H1 (cell line): Measurements from ENCODE around the gene SNAPIN. TPM values are rescaled to one million over a fixed set of nuclear protein-coding genes. Genes with fewer than 3 reads are reported as not detected.

ENCODE experiments used
- CTCF ChIA-PET: fragments of 300-600 bp; sonication (Branson Sonifier 250); formaldehyde crosslinking; loops from one replicate; lab custom pipeline; 2021; ENCODE audit not compliant: partially characterized antibody; lab: Charles Lee
- POLR2A ChIA-PET: fragments of 300-600 bp; sonication (Branson Sonifier 250); formaldehyde crosslinking; loops from one replicate; lab custom pipeline; 2021; ENCODE audit warnings: inconsistent platforms; ENCODE audit not compliant: partially characterized antibody; lab: Charles Lee
- DNase-seq, 2 experiments: peaks; one replicate each; pipeline versions ENCODE4 v3.0.0 to v3.0.0-alpha.2; 2010 to 2022; ENCODE audit warnings: low spot score in 2 of 2, low read depth in 1 of 2, mixed read lengths in 1 of 2
- FAIRE-seq: peaks from 2 replicates; lab custom pipeline; 2011; peaks lifted over from hg19 to GRCh38; lab: Jason Lieb, UNC
- H2AFZ ChIP-seq: 2 replicates; pipeline ENCODE4 v1.8.1; 2012; ENCODE audit warnings: low read length, inconsistent platforms
- H2AK5ac ChIP-seq: 2 replicates; pipeline ENCODE4 v1.6.1; 2013; ENCODE audit warnings: low read depth, low read length
- H2BK120ac ChIP-seq: replicated peaks from 2 replicates; pipeline ENCODE3; 2013; ENCODE audit warnings: low read depth, low read length, inconsistent platforms
- H2BK12ac ChIP-seq: 2 replicates; pipeline ENCODE4 v1.6.1; 2013; ENCODE audit warnings: low read depth, low read length
- H2BK15ac ChIP-seq: 2 replicates; pipeline ENCODE4 v1.6.1; 2013; ENCODE audit warnings: low read length
- H2BK20ac ChIP-seq: 2 replicates; pipeline ENCODE4 v1.6.1; 2013; ENCODE audit warnings: low read length
- H2BK5ac ChIP-seq: 2 replicates; pipeline ENCODE4 v1.6.1; 2013; ENCODE audit warnings: low read depth, low read length
- H3K14ac ChIP-seq: 2 replicates; pipeline ENCODE4 v1.6.1; 2013; ENCODE audit warnings: inconsistent platforms; ENCODE audit not compliant: insufficient read length
- H3K18ac ChIP-seq: 2 replicates; pipeline ENCODE4 v1.6.1; 2013; ENCODE audit warnings: low read length; ENCODE audit errors: extremely low read depth
- H3K23ac ChIP-seq: 2 replicates; pipeline ENCODE4 v1.6.1; 2013; ENCODE audit warnings: inconsistent platforms; ENCODE audit not compliant: insufficient read length
- H3K23me2 ChIP-seq: 2 replicates; pipeline ENCODE4 v1.6.1; 2013; ENCODE audit warnings: low read depth, low read length
- H3K27ac ChIP-seq: 2 replicates; pipeline ENCODE4 v1.6.1; 2011; ENCODE audit warnings: low read depth, low read length, inconsistent platforms
- H3K27me3 ChIP-seq, 4 experiments: replicated peaks in 1 of 4; 1 replicate in 1 of 4; 2 replicates in 3 of 4; pipeline versions ENCODE4 v1.6.1 to v1.8.1; 2011 to 2013; ENCODE audit warnings: low read length in 3 of 4, mild to moderate bottlenecking in 3 of 4, inconsistent platforms in 2 of 4, mixed read lengths in 2 of 4, moderate library complexity in 1 of 4; ENCODE audit not compliant: control insufficient read depth in 3 of 4, insufficient read depth in 3 of 4; ENCODE audit errors: extremely low read depth in 1 of 4
- H3K36me3 ChIP-seq, 4 experiments: 2 replicates each; pipeline versions ENCODE4 v1.6.1 to v1.8.1; 2011 to 2013; ENCODE audit warnings: mild to moderate bottlenecking in 4 of 4, low read length in 3 of 4, moderate library complexity in 2 of 4, control low read depth in 1 of 4, inconsistent platforms in 1 of 4; ENCODE audit not compliant: insufficient read depth in 4 of 4, control insufficient read depth in 2 of 4
- H3K4ac ChIP-seq: replicated peaks from 2 replicates; pipeline ENCODE3; 2013; ENCODE audit warnings: low read length, low read depth, mixed read lengths, inconsistent platforms; ENCODE audit not compliant: insufficient read length
- H3K4me1 ChIP-seq, 4 experiments: replicated peaks in 1 of 4; 1 replicate in 1 of 4; 2 replicates in 3 of 4; pipeline versions ENCODE4 v1.6.1 to v1.8.1; 2011 to 2013; ENCODE audit warnings: low read length in 3 of 4, inconsistent platforms in 2 of 4, mixed read lengths in 1 of 4; ENCODE audit not compliant: insufficient read depth in 4 of 4, control insufficient read depth in 3 of 4
- H3K4me2 ChIP-seq, 2 experiments: 2 replicates each; pipeline versions ENCODE4 v1.6.1 to v1.8.1; 2011 to 2013; ENCODE audit warnings: low read depth in 2 of 2, low read length in 2 of 2, control low read depth in 1 of 2, inconsistent platforms in 1 of 2, mild to moderate bottlenecking in 1 of 2; ENCODE audit not compliant: insufficient read depth in 1 of 2
- H3K4me3 ChIP-seq, 4 experiments: fragments of 200-600, 300-600 bp in 1 of 4; sonication (generic), shearing (Covaris generic), sonication (Bioruptor Twin) in 1 of 4; 2 replicates each; pipeline versions ENCODE4 v1.5.1 to v1.8.1; 2011 to 2016; ENCODE audit warnings: low read length in 4 of 4, low read depth in 3 of 4, control low read depth in 2 of 4, inconsistent platforms in 2 of 4, mild to moderate bottlenecking in 2 of 4, mixed read lengths in 1 of 4, moderate library complexity in 1 of 4; ENCODE audit not compliant: insufficient read depth in 2 of 4; ENCODE audit errors: extremely low read depth in 1 of 4
- H3K56ac ChIP-seq: replicated peaks from 2 replicates; pipeline ENCODE3; 2013; ENCODE audit warnings: low read depth, mild to moderate bottlenecking, mixed read lengths, low read length, inconsistent platforms; ENCODE audit not compliant: insufficient read length
- H3K79me1 ChIP-seq: 2 replicates; pipeline ENCODE4 v1.6.1; 2013; ENCODE audit warnings: low read depth, low read length, control low read depth
- H3K79me2 ChIP-seq, 2 experiments: 2 replicates each; pipeline versions ENCODE4 v1.6.1 to v1.8.1; 2012 to 2013; ENCODE audit warnings: low read length in 2 of 2, mild to moderate bottlenecking in 2 of 2, inconsistent platforms in 1 of 2; ENCODE audit not compliant: insufficient read depth in 2 of 2, control insufficient read depth in 1 of 2
- H3K9ac ChIP-seq, 4 experiments: replicated peaks in 1 of 4; 1 replicate in 1 of 4; 2 replicates in 3 of 4; pipeline versions ENCODE4 v1.6.1 to v1.8.1; 2011 to 2013; ENCODE audit warnings: low read depth in 3 of 4, low read length in 3 of 4, control low read depth in 2 of 4, mild to moderate bottlenecking in 2 of 4, moderate library complexity in 2 of 4, inconsistent platforms in 1 of 4; ENCODE audit errors: extremely low read depth in 1 of 4
- H3K9me3 ChIP-seq, 2 experiments: 2 replicates each; pipeline versions ENCODE4 v1.6.1 to v1.8.1; 2012 to 2013; ENCODE audit warnings: mild to moderate bottlenecking in 2 of 2, moderate library complexity in 2 of 2, control low read depth in 1 of 2, inconsistent platforms in 1 of 2, low read depth in 1 of 2, low read length in 1 of 2, mixed read lengths in 1 of 2; ENCODE audit not compliant: insufficient read depth in 2 of 2
- H4K20me1 ChIP-seq, 2 experiments: replicated peaks in 1 of 2; 2 replicates each; pipeline versions ENCODE3 to v1.8.1; 2011 to 2013; ENCODE audit warnings: inconsistent platforms in 2 of 2, low read length in 2 of 2, mild to moderate bottlenecking in 1 of 2; ENCODE audit not compliant: insufficient read depth in 2 of 2, control insufficient read depth in 1 of 2
- H4K5ac ChIP-seq: 2 replicates; pipeline ENCODE4 v1.6.1; 2013; ENCODE audit warnings: low read length, low read depth, mixed read lengths, inconsistent platforms; ENCODE audit not compliant: insufficient read length
- H4K8ac ChIP-seq: 2 replicates; pipeline ENCODE4 v1.8.0; 2013; ENCODE audit warnings: mild to moderate bottlenecking, moderate library complexity, low read length, inconsistent platforms; ENCODE audit not compliant: insufficient read depth; ENCODE audit errors: extremely low read depth
- H4K91ac ChIP-seq: replicated peaks from 2 replicates; pipeline ENCODE3; 2013; ENCODE audit warnings: low read length, mixed read lengths, inconsistent platforms; ENCODE audit not compliant: insufficient read length
- GABPA ChIP-seq: IDR thresholded peaks from 2 replicates; pipeline ENCODE4 v1.6.1; 2011; ENCODE audit warnings: mild to moderate bottlenecking, low read length, moderate library complexity, borderline replicate concordance; ENCODE audit not compliant: insufficient read depth
- RFX5 ChIP-seq: IDR thresholded peaks from 2 replicates; pipeline ENCODE4 v1.6.1; 2011; ENCODE audit warnings: low read depth, low read length, improper control_type of control experiment, borderline replicate concordance
- TAF1 ChIP-seq: IDR thresholded peaks from 2 replicates; pipeline ENCODE4 v1.6.1; 2011; ENCODE audit warnings: mild to moderate bottlenecking, low read depth, low read length
- WGBS, 2 experiments: shearing (Covaris generic) in 1 of 2; methylation state at CpG; one replicate each; pipeline versions ENCODE4 v1.1.6 to v1.1.7; 2013 to 2015; ENCODE audit warnings: low lambda C conversion rate in 2 of 2, mixed read lengths in 2 of 2, inconsistent platforms in 1 of 2, low coverage in 1 of 2, missing lambda C conversion rate in 1 of 2; ENCODE audit not compliant: insufficient replicate concordance in 2 of 2, insufficient coverage in 1 of 2, insufficient read length in 1 of 2; ENCODE audit errors: extremely low coverage in 1 of 2, missing lambda C conversion rate in 1 of 2; 5-methylcytosine and 5-hydroxymethylcytosine counted together
- polyA plus RNA-seq, 7 experiments: library from polyadenylated mRNA; depleted of rRNA in 3 of 7; stranded (reverse) in 5 of 7; unstranded in 2 of 7; fragments of >200 nt in 5 of 7; fragments of 200-250 nt in 2 of 7; gene quantifications; 1 replicate in 5 of 7; 2 replicates in 1 of 7; 4 replicates in 1 of 7; pipeline versions ENCODE4 v1.2.1 to v1.2.3, GENCODE V29; 2011 to 2013; ENCODE audit warnings: missing spikeins in 2 of 7, mixed read lengths in 2 of 7
- total RNA-seq: library from RNA; stranded (reverse); fragmentation: NEBNext Ultra II Directional; extraction: Animal tissue kit (Norgen Biotek cat#: 25700); gene quantifications from 2 replicates; pipeline ENCODE4 v1.2.1, GENCODE V29; 2021

The SNAPIN gene
- total and polyA plus RNA-seq, 2 of the 8 experiments (the other 6 are each of a cell fraction or from before 2014, with no cell fraction given) = 25.7 to 31.1 TPM

GRCh38 chr1:153613406-153613805 is 45.1 kb upstream of the SNAPIN start:
- peak overlapping the region; percentile 52; the same call in 1 of the 2 replicates for H2BK5ac ChIP-seq
- no peak overlapping the region for H3K23ac ChIP-seq
- H4K5ac ChIP-seq = no peak overlapping the region
- no peak overlapping the region for H3K56ac ChIP-seq
- no peaks in the 10 kb centered on the region for H3K36me3 ChIP-seq
- H4K20me1 ChIP-seq = no peaks in the 10 kb centered on the region
- WGBS, 2 experiments = 76% methylated on average over 5 of the region's 5 CpGs; no CpG with 5 or more reads in 1 of the 2 experiments
- H3K9me3 ChIP-seq = no peaks in the 10 kb centered on the region
- DNase-seq = no peak
- H2BK12ac ChIP-seq = 0 out of 2 replicates have a peak overlapping the region, but pooled peaks have one; percentile 50
- peaks cover 0 to 30% (median 20%) of the 10 kb centered on the region in 4 experiments; a peak in 6 of 7 replicates for H3K4me1 ChIP-seq
- H3K79me1 ChIP-seq = no peaks in the 10 kb centered on the region
- H3K14ac ChIP-seq = no peak overlapping the region
- peak overlapping the region; percentile 49; the same call in 1 of the 2 replicates for H2AFZ ChIP-seq
- CTCF ChIA-PET = interaction anchor here (1.1 to 15.9 kb wide), 10 partner anchors 9 to 103 kb away, joined by 3 to 224 read pairs (median 24); partner anchors contain the start of genes S100A1, S100A13, S100A4 and S100A6
- no peak overlapping the region for H3K4ac ChIP-seq
- peaks cover 3% of the 10 kb centered on the region for H3K23me2 ChIP-seq
- no peak overlapping the region for H2AK5ac ChIP-seq
- H2BK20ac ChIP-seq = peak overlapping the region; percentile 18; the same call in 1 of the 2 replicates
- H3K4me3 ChIP-seq = peak overlapping the region in 1 of 4 experiments; percentile 51; a peak in 1 of 8 replicates
- no peak overlapping the region; the same call in 1 of the 2 replicates for H3K18ac ChIP-seq
- H3K79me2 ChIP-seq = no peaks in the 10 kb centered on the region
- no peak overlapping the region for H3K9ac ChIP-seq
- POLR2A ChIA-PET = interaction anchor here (1.0 to 15.3 kb wide), 6 partner anchors 14 to 45 kb away, joined by 3 to 261 read pairs (median 8); partner anchors contain the start of genes CHTOP, S100A1 and S100A13
- no peaks in the 10 kb centered on the region; a peak in 1 of 7 replicates for H3K27me3 ChIP-seq
- H2BK120ac ChIP-seq = no peak overlapping the region
- TF ChIP-seq GABPA = no peak
- TF ChIP-seq RFX5 = no peak
- no peak for TF ChIP-seq TAF1
- H2BK15ac ChIP-seq = no peak overlapping the region
- H3K4me2 ChIP-seq = peak overlapping the region; percentile 59 to 77; a peak in 2 of 4 replicates
- H3K27ac ChIP-seq = no peak overlapping the region
- no peak for FAIRE-seq
- peak overlapping the region; percentile 64 for H4K91ac ChIP-seq
- peak overlapping the region; percentile 75; the same call in 1 of the 2 replicates for H4K8ac ChIP-seq
